Activated gamma-delta T cell treated with Interleukin-2 at 50 U/mL for 16 hours (primary cell): ENCODE measurements around the gene VWA7.
A peak's percentile ranks its signal among the peaks of the same experiment; 100 is the strongest.

Experiments
- DNase-seq: peaks from one replicate; pipeline ENCODE4 v3.0.0-alpha.2; 2020

Gene VWA7

DNA sequence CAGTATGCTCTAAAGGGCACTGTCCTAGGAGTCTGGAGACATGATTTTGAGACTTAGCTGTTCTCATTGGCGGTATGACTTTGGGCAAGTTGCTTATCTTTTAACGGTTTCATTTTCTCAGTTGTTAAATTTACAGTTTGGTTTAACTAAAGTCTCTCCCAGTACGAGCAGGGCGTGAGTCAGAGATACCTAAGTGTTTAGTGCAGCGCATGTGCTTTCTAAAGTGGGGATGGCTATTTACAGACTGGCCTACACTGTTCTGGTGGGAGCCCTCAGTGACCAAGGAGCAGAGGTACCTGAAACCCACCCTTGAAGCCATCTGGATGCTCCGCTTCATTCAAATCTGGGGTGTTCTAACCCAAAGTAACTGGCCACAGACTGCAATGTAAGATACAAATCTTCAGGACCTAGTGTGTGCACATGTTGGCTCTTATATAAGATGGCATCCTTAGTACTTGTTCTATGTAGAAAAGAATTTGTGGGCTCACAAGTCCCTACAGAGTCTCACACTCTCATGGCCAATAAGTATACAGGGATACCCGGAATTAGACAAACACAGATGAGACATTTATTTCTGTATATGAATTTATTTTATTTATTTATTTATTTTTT lies 26.6 kb downstream of the VWA7 start:
- no peak for DNase-seq

DNA sequence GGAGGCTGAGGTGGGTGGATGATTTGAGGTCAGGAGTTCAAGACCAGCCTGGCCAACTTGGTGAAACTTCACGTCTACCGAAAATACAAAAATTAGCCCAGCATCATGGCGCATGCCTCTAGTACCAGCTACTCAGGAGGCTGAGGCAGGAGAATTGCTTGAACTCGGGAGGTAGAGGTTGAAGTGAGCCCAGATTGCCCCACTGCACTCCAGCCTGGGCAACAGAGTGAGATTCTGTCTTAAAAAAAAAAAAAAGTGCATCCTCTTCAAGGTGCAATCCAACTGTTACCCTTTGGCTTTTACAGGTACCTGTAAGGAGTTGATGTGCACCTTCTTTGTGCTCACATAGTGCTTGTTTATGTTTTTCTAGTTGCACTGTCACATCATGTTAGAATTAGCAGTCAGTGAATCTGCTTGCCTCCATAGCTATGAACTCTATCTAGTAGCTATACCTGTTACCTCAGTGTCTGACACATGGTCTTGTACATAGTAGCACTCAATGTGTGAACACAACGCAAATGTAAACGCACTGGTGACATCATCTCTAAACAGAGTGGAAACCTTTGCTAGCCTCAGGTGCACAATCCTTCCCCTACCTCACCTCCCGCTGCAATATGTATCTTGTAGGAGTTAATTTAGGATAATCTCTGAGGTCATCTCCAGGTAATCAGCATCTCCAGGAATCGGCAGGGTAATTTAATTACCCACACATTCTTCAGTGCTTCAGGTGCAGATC lies 27.7 kb downstream of the VWA7 start:
- no peak for DNase-seq

DNA sequence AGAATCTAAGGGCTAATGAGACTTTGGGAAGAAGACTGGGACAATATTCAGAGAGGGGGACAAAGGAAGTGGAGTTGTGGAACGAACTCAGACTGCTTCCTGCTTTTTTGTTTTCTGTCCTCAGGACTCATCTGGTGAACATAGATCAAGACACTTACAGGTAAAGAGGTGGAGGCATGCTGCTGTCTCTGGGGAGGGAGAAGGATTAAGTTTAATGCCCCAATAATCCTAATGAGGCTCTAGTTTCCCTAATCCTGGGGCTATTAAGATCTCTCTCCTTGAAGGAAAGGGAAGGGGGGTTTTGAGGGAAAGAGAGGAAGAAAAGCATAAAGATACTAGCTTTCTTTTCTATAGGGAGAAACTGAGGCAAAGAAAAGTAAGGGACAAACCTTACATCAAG lies 32.7 kb downstream of the VWA7 start:
- DNase-seq, result no peak

DNA sequence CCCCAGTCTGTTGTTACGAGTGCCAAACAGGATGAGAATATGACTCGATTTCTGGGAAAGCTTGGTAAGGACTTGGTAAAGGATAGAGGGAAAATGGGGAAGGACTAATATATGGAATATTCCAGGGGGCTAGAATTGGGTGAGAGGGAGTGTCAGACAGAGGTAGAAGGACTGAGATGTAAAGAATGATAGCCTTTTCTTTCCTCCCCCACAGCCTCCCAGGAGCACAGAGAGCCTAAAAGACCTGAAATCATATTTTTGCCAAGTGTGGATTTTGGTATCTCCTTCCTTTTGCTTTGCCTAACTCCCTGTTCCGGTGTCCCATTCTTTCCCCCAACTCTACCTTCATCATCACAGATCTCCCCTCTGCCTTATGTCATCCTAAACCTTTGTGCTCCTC lies 34.2 kb downstream of the VWA7 start:
- DNase-seq, result no peak

DNA sequence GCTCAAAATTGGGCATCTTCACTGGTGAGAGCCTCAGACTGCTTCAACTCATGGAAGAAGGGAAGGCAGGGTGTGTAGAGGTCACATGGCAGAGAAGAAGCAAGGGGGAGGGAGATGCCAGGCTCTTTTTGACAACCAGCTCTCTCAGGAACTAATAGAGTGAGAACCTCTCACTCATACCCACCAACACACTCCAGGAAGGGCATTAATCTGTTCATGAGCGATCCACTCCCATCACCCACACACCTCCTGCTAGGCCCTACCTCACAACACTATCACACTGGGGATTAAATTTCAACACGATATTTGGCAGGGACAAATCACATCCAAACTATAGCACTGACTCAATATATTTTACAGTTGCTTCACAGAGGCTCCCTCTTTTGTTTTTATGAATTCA lies 35.3 kb downstream of the VWA7 start:
- no peak for DNase-seq

DNA sequence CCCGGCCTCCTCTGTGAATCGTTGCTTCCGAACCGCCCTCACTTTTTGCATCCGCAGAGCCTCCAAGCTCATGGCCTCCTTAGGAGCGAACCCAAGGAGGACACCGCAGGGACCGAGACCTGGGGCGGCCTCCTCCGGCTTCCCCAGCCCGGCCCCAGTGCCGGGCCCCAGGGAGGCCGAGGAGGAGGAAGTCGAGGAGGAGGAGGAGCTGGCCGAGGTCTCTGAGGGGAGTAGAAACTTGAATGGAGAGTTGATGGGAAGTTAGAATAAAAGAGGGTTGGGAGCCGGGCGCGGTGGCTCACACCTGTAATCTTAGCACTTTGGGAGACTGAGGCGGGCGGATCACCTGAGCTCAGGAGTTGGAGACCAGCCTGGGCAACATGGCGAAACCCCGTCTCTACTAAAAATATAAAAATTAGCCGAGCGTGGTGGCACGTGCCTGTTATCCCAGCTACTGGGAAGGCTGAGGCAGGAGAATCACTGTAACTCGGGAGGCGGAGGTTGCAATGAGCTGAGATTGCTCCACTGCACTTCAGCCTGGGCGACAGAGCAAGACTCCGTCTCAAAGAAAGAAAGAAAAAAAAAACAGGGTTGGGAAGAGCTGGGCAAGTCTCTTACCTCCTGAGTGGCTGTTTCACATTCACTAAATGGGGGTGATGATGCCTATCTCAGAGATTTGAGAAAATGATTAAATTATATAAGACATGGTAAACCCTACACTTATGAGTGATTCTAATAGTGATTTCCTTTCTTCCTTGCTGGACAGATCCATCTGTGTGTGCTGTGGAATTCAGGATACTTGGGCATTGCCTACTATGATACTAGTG lies 36.5 kb downstream of the VWA7 start:
- DNase-seq, result no peak

DNA sequence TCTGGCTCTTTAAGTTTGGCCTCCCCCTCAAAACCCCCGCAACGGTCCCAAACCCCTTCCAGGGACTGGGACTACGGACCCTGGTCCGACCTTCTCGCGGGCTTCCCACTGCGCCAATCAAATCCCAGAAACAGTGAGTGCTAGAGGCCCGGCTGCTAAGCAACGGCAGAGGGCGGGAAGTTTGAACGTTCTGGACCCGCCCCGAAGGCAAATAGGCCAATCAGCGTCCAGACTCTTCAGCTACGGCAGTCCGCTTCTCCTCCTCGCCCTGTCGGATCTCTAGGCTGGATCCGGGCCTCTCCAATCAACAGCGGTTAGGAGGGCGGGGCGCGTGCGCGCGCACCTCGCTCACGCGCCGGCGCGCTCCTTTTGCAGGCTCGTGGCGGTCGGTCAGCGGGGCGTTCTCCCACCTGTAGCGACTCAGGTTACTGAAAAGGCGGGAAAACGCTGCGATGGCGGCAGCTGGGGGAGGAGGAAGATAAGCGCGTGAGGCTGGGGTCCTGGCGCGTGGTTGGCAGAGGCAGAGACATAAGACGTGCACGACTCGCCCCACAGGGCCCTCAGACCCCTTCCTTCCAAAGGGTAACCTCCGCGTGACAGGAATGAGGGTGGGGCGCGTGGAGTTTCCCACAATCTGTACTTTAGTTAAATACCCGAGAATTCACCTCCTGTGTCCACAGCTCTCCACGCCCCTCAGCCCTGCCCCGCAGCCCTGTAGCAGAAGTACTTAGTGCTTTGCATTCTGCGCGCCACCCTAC lies 37.3 kb downstream of the VWA7 start, which contains the start of gene MSH5:
Gene MSH5 (plus strand): TSS at position 367 of the 758 bp plus-strand sequence. CDS start 462 bp downstream, outside the sequence.
- peak; percentile 94 for DNase-seq

DNA sequence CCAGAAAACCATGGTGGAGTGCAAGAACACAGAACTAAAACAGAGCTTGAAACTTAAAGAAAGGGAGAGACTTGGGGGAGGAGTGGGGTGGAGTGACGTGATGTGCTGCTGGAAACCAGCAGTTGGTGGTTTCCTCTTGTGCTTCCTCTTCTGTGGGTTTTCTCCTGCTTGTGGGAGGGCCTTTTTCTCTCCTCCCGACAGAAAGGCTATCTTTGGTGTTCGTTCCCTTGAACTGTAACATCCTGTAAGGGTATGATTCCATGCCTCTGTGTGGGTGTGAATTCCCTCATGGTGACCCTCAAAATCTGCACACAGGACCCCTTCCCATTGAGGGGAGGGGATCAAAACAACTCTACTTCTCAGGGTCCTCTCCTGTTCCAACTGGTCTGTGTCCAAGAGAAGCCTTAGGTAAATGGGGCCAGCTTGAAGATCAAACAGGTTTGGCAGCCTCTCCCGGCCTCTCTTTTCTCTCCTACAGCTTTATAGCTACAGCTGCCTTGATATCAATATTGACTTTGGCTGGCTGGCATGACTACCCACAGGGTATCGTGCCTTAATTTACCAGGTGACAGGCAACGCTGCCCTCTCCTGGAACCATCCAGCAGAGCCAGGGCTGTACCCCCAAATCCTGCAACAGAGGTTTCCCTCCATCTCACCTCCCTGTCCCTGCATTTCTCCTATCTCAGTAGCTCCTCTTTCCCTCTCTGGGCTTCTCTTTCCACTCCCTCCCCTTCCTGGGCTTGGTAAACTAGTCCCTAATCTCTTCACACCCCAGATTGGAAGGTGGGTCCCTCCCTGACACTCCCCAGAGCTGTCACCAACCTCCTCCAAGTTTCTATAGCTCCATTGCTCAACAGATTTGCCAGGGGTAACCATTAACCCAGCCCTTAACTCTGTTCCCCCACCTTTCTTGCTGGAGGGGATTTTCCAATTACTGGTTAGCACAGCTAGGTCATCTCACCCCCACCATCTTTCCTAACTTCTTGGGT lies 38.8 kb downstream of the VWA7 start:
- peak; percentile 61 for DNase-seq

DNA sequence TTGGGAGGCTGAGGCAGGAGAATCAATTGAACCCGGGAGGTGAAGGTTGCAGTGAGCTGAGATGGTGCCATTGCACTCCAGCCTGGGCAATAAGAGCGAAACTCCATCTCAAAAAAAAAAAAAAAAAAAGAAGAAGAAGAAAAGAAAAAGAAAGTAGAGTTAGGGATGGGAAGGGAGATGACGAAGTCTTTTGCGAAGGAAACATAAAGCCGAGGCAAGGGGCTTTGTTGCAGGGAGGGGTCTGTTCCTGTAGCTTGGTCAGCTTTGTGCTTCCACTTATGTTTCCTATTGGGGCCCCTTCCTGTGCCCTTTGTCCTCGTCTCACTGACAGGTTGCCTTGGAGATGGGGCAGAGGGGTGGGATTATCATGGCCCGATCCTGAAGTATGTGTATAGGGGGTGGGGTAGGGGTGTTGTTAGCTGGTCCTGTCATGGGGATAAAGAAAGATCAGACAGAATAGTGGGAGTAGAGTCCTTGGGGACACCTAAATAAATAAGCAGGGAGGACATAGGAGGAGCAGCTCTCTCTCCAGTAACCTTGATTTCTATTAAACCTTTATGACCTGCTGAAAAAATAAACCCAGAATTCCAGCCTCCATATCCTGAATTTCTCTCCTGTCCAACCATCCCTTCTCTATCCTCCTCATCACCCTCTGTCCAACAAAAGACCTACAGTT lies 39.7 kb downstream of the VWA7 start:
- DNase-seq, result no peak

DNA sequence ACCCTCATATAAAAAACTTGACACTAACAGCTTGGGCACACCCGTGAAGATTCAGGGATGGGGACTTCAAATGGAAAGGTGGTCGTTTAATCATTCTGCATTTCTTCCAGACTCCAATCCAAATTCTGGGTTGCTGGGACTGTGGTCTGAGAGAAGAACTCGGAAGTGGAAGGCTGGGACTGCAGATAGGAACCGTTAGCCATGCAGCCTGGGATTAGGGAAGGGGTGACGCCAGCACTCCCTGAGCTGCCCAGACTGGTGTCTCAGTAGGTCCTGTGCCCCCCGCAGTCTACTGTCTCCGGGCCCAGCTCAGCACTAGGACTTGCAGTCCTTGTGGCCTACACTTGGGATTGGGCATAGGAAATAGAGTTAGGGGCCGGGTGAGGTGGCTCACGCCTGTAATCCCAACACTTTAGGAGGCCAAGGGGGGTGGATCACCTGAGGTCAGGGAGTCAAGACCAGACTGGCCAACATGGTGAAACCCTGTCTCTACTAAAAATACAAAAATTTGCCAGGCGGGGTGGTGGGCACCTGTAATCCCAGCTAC lies 40.3 kb downstream of the VWA7 start:
- DNase-seq, result no peak

DNA sequence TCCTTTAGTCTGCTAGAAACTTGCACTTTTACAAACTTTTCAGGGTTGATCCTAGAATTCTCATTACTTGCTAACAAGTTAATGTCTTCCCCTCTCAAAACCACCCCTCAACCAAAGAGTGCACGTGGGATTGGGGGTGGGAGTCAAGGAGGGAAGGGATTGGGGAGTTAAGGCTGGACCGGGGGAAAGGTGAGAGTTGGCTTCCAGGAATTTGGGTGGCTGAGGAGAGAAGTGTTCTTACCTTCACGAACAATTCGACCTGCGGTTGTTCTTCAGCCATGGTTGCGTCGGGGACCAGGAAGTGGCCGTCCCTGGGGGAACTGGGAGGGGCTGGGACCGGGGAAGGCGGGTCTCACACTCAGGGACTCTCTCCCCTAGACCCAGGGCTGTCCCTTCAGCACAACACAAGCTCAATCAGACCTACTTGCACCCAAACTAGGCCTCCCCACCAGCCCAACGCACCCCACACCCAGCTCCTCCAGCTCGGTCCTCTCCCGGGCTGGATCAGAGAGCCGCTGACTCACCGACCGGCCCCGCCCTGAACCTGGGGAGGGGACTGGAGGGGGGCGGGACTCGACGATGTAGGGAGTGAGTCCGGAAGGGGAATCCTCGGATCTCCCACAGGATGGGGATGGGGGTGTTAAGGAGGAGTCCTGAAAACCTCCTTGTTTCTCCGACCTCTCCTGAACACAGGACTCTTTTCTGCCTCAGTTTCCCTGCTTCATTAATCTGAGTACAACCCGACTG lies 40.9 kb downstream of the VWA7 start, which contains the start of gene CLIC1:
Gene CLIC1 (minus strand): TSS at position 510 of the 747 bp plus-strand sequence. CDS start 230 bp downstream, at position 280.
- DNase-seq, result peak; percentile 56

DNA sequence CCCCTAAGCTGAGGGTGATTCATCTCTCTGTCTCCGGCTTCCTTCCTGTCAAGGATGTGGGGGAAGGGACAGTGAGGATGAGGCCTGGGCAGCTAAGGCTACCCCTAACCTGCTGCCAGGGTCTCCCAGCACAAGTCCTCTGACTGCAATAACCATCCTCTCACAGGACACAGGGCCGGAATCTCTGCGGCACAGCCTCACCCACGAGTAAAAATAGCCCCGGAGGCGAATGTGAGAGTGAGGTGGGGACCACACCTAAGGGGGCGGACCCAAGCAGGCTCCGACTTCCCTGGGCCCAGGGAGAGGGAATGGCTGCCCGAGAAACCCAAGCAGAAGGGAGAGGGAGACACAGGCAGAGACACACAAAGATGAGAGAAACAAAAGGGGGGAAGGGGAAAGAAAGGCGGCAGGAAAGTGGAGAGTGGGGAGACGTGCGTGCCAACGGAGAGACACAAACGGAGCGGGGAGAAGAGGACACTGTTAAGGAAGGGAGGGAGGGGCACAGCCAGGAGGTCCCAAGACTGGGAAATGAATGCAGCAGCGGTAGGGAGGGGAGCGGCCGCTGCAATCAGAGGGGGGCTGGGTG lies 42.2 kb downstream of the VWA7 start:
- DNase-seq, result peak; percentile 58

DNA sequence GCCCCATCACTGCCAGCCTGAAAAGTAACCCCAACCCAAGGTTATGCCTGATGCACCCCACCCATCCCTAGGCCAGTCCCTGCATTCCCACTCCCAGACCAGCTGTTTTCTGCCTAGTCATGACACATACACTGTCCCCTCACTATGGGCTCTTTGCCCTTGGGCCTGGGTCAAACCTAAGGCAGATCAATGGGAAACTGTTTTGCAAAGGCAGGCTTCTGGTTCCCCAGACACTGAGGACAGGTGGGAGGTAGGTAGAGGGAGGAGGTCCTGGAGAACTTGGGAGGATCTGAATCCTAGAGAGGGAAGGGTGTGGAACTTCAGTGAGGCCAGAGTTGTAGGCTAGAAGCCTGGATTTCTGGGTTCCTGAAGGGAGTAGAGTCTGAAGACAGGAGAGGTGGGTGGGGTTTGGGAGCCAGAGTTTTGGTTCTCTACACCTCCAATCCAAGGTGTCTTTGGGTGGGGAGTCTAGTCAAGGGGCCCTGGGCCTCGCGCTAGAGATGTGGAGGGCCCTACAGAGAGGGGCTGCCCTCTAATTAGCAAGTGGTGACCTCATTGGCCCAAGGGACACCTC lies 42.8 kb downstream of the VWA7 start:
- DNase-seq, result no peak

DNA sequence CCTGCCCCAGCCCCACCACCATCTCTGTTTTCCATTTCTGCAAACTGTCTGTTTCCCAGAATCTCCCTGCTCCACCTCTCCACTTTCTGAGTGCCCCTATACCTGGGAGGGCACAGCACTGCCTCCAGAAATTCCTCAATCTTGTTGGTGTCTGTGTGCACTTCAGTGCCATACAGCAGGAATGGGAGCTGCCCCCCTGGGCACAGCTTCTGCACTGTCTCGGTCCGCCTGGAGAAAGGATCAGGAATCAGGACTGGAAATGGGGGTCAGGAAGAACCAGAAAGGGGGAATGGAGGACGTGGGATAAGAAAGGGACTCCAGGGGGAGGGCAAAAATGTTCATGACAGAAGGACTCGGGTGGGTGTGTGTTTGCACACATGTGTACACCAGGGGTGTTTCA lies 43.4 kb downstream of the VWA7 start:
- no peak for DNase-seq

DNA sequence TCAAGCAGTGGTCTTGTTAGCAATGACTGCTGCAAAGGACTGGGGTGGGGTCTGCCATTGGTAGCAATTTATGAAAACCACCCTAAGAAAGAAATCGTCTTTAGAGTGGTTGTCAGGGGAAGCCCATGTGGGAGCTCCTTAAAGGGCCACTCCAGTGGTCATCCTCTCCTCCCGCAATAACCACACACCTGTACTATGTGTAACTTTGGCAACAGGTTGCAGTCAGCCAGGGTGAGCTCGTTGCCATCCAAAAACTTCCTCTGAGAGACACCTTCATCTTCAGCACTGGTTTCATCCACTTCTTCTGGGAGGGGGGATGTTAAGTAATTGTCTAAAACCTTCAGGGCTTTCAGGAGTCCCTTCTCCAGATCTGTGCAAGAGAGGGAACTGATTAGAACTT lies 45.1 kb downstream of the VWA7 start:
- DNase-seq, result no peak

DNA sequence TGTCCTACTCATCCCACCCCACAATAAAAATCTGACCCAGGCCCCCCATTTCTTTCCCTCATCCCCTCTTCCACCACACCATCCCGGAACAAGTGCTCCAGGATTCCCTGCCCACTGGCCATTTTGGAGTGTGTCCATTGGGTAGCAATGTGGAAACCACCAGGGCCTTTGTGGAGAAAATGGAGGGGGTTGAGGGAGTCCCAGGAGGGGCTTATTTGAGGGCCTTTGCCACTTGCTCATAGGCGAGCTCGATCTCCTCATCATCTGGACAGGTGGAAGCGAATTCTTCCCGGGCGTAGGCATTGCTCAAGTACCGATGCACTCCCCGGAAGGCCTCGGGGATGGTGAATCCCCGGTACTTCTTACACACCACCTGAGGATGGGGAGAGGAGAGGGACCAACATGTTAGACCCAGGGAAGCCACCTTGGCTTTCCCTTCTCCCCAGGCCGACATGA lies 46.5 kb downstream of the VWA7 start:
- DNase-seq, result no peak

DNA sequence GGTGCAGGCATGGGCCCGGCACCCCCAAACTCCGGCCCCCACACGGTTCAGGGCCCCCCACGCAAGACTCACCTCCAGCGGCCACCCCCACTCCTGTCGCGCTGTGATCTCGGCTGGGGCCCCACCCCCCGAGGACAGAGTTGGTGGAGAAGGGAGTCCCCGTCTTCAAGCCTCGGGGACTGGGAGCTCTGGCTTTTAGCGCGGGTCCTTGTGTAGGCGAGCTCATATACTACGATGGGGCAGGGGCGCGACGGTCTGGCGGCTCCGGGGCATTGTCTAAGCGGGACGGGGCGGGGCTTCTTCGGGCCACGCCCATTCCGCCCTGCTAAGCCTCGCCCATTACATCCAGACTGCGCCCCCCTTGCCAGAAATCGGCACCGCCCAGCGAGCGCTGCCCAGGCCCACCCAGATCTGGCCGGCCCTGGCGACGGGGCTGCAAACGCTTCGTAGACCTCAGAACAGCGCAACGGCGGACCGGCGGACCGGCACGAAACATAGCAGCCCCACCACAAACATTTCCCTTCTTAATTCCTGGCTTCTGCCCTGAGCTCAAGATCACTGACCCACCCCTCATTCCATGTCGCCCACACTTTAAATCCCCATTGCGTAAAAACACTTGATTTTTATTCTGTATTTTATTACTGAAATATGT lies 47.0 kb downstream of the VWA7 start:
- peak; percentile 62 for DNase-seq

DNA sequence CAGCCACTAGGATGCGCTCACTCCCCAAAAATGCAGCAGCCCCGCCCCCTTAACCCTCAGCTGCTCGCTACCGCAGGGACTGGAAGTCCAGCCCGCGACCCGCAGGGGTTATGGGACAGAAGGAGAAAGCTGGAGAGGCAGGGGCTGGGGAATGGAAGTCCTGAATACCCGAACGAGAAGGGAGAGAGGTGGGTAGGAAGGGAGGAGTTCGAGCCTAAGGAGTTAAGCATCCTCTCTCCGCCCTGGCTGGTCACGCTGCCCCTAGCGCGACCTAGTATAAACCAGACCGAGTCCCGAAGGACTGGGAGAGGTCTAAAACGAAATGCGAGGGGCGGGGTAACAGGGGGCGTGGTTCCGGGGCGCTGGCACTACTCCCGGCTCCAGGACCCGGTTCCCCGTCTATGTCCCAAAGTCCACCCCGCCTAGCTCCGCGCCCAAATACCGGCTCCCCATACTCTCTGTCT lies 47.6 kb downstream of the VWA7 start:
- DNase-seq, result peak; percentile 78
